Measurements from ENCODE around the gene MAFB. TPM values are rescaled to one million over a fixed set of nuclear protein-coding genes. Genes with fewer than 3 reads are reported as not detected.

Gene MAFB
- polyA plus RNA-seq, 1 donor (not counting 4 experiments of a cell fraction or from before 2014, with no cell fraction given): 1.7 TPM

DNA sequence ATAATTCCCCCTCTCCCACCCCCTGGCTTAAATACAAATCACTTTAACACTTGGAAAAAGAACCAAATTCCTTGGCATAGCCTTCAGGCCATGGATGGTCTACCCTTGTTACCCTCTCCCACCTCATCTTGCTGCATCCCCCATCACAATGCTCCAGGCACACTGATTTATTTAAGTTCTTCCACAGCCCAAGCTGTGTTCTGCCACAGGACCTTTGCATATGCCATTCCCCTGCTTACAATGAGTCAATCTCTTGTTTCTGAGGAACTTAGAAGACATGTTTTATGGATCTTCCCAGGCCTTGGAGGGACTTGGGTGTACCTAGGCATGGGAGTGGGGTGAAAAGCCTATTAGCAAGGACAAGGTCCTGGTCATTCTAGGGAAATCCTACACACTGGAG is 6.2 kb upstream of the MAFB start:
- dilution Hi-C loops (cut with MboI; ENCODE audit: extremely low pct_ligation_motif_present, low sequenced_read_pairs): no loop called here
- H3K4me3 ChIP-seq (ENCODE audit: control insufficient read depth in 2 of 3, extremely low read depth in 1 of 3, insufficient read depth in 2 of 3, low read depth in 1 of 3, low read length in 3 of 3): no peak overlapping the region

DNA sequence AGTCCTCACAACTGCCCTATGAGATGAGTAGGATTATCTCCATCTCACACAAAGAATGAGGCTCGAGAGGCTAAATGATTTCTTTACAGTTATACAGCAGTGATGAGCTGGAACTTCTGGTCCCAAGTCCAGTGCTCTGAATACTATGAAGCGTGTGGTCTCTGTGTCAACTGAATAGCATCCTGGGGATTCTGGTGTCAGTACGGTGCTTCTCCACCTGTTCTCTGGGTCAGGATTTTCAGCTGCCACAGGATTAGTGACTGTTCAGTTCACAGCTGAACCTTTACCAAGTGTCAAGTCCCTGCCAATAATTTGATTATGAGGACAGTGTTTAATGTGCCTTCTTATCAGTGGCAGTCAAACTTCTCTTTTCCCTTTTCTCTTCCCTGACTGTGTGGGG is 5.2 kb upstream of the MAFB start:
- no peaks in the 10 kb centered on the region for H3K9me3 ChIP-seq (ENCODE audit: control insufficient read depth, low read depth, low read length)
- no peak overlapping the region for H3K4me2 ChIP-seq (ENCODE audit: control insufficient read depth, extremely low read depth, insufficient read depth, low read depth, low read length)
- FAIRE-seq: no peak
- H3K4me1 ChIP-seq (ENCODE audit: control insufficient read depth, extremely low read depth, insufficient read depth, low read length): peaks cover 3% of the 10 kb centered on the region
- DNase-seq (ENCODE audit: low read depth, low spot score): no peak
- H2AFZ ChIP-seq (ENCODE audit: control insufficient read depth, low read length): no peak overlapping the region
- TF ChIP-seq, protein P1, sequence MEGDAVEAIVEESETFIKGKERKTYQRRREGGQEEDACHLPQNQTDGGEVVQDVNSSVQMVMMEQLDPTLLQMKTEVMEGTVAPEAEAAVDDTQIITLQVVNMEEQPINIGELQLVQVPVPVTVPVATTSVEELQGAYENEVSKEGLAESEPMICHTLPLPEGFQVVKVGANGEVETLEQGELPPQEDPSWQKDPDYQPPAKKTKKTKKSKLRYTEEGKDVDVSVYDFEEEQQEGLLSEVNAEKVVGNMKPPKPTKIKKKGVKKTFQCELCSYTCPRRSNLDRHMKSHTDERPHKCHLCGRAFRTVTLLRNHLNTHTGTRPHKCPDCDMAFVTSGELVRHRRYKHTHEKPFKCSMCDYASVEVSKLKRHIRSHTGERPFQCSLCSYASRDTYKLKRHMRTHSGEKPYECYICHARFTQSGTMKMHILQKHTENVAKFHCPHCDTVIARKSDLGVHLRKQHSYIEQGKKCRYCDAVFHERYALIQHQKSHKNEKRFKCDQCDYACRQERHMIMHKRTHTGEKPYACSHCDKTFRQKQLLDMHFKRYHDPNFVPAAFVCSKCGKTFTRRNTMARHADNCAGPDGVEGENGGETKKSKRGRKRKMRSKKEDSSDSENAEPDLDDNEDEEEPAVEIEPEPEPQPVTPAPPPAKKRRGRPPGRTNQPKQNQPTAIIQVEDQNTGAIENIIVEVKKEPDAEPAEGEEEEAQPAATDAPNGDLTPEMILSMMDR (optimal IDR thresholded peaks at IDR 0.05 in 1 of 3, IDR thresholded peaks at IDR 0.05 in 1 of 3, conservative IDR thresholded peaks at IDR 0.05 in 1 of 3; ENCODE audit: extremely low read depth in 1 of 3, insufficient read depth in 2 of 3, low read length in 3 of 3): no peak
- H3K9ac ChIP-seq (ENCODE audit: control insufficient read depth, extremely low read depth, insufficient read depth, low read length): no peak overlapping the region
- H3K4me3 ChIP-seq (ENCODE audit: control insufficient read depth in 2 of 3, extremely low read depth in 1 of 3, insufficient read depth in 2 of 3, low read depth in 1 of 3, low read length in 3 of 3): no peak overlapping the region
- peaks cover 31% of the 10 kb centered on the region for H3K27me3 ChIP-seq (ENCODE audit: control insufficient read depth, extremely low read depth, insufficient read depth, low read length)
- H3K27ac ChIP-seq (ENCODE audit: control insufficient read depth, insufficient read depth, low read length): no peak overlapping the region
- dilution Hi-C loops (cut with MboI; ENCODE audit: extremely low pct_ligation_motif_present, low sequenced_read_pairs): no loop called here
- H4K20me1 ChIP-seq (ENCODE audit: control insufficient read depth, extremely low read depth, insufficient read depth, low read length): no peaks in the 10 kb centered on the region
- no peaks in the 10 kb centered on the region for H3K79me2 ChIP-seq (ENCODE audit: control insufficient read depth, insufficient read depth, low read length)
- no peaks in the 10 kb centered on the region for H3K9me1 ChIP-seq (ENCODE audit: control insufficient read depth, extremely low read depth, insufficient read depth, low read length)
- no peaks in the 10 kb centered on the region for H3K36me3 ChIP-seq (ENCODE audit: control insufficient read depth in 2 of 2, extremely low read depth in 1 of 2, insufficient read depth in 2 of 2, low read length in 2 of 2)

More for the DNA sequence above, 6.2 kb upstream of the MAFB start:
- no peak for DNase-seq (ENCODE audit: low read depth, low spot score)
- Histone ChIP-seq H4K20me1 (ENCODE audit: control insufficient read depth, extremely low read depth, insufficient read depth, low read length) (no peaks in the 10 kb centered on the region), H3K4me2 (ENCODE audit: control insufficient read depth, extremely low read depth, insufficient read depth, low read depth, low read length) (no peak overlapping the region), H3K9me3 (ENCODE audit: control insufficient read depth, low read depth, low read length) (no peaks in the 10 kb centered on the region), H3K79me2 (ENCODE audit: control insufficient read depth, insufficient read depth, low read length) (no peaks in the 10 kb centered on the region), H2AFZ (ENCODE audit: control insufficient read depth, low read length) (no peak overlapping the region), H3K9me1 (ENCODE audit: control insufficient read depth, extremely low read depth, insufficient read depth, low read length) (no peaks in the 10 kb centered on the region), H3K9ac (ENCODE audit: control insufficient read depth, extremely low read depth, insufficient read depth, low read length) (no peak overlapping the region), H3K36me3 (ENCODE audit: control insufficient read depth in 2 of 2, extremely low read depth in 1 of 2, insufficient read depth in 2 of 2, low read length in 2 of 2) (no peaks in the 10 kb centered on the region), H3K27ac (ENCODE audit: control insufficient read depth, insufficient read depth, low read length) (no peak overlapping the region), H3K4me1 (ENCODE audit: control insufficient read depth, extremely low read depth, insufficient read depth, low read length) (peaks cover 2% of the 10 kb centered on the region), H3K27me3 (ENCODE audit: control insufficient read depth, extremely low read depth, insufficient read depth, low read length) (peaks cover 30% of the 10 kb centered on the region)
- no peak for FAIRE-seq
- TF ChIP-seq EZH2 (IDR thresholded peaks at IDR 0.05; ENCODE audit: low read length): no peak
- TF ChIP-seq, protein P1 (optimal IDR thresholded peaks at IDR 0.05 in 1 of 3, IDR thresholded peaks at IDR 0.05 in 1 of 3, conservative IDR thresholded peaks at IDR 0.05 in 1 of 3; ENCODE audit: extremely low read depth in 1 of 3, insufficient read depth in 2 of 3, low read length in 3 of 3): no peak
